GM12875 (cell line): ENCODE data around the gene DKKL1.
"Not testable (repeated sequence)": the region's sequence is repeated elsewhere in the genome, so short reads cannot be mapped to it uniquely, and the experiment has no call there.

Experiments
- H3K4me3 ChIP-seq: one replicate; pipeline ENCODE4 v1.5.1; 2011; ENCODE audit warnings: low read depth, low read length, control low read depth
- CTCF ChIP-seq: IDR thresholded peaks from 2 replicates; pipeline ENCODE4 v1.5.1; 2011; ENCODE audit warnings: low read depth, mild to moderate bottlenecking, control low read depth, inconsistent platforms, low read length, moderate library complexity, borderline replicate concordance; ENCODE audit not compliant: insufficient read depth

The DKKL1 gene

GRCh38 chr19:49327878-49328544, 35.7 kb upstream of the DKKL1 start:
- H3K4me3 ChIP-seq: no peak overlapping the region
- TF ChIP-seq CTCF: peak; percentile 66

DNA sequence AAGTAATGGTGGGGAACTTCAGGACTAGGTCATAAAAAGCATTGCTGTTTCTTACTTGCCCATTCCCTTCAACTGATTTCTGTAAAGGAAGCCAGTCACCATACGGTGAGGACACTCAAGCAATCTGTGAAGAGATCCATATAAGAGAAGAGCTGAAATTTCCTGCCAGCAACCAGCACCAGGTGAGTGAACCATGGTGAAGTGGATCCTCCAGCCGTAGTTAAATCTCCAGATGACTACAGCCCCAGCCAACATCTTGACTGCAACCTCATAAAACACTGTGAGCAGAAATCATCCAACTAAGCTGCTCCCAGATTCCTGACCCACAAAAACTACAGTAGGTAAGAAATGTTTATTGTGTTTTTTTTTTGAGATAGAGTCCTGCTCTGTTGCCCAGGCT, 34.9 kb upstream of the DKKL1 start:
- TF ChIP-seq CTCF: no peak
- no peak overlapping the region for H3K4me3 ChIP-seq

DNA sequence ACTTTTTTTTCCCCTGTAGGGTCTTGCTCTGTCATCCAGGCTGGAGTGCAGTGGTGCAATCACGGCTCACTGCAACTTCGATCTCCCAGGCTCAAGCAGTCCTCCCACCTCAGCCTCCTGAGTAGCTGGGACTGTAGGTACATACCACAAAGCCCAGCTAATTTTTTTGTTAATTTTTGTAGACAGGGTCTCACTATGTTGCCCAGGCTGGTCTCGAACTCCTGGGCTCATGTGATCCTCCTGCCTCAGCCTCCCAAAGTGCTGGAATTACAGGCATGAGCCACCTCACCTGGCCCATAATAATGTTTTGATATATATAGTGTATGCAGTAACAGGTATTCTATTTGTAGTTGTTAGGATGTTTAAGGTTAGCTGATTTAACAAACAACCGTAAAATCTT, 32.5 kb upstream of the DKKL1 start:
- not testable (repeated sequence) for H3K4me3 ChIP-seq

DNA sequence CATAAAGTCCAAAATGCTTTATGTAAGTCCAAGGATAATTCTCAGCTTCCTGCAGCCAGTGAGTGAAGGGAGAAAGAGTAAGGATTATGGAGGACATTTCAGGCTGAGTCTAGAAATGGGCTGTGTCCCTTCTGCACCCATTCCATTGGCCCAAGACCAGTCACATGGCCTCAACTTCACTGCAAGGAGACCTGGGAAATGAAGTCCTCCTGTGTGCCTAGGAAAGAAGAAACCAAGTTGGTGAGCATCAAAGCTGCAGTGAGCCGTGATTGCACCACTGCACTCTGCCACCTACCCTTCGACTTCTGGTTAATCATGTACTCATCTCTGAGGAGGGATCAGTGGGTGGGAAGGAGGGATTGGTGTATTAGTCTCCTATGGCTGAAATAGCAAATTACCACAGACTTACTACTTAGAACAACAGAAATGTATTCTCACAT, 32.0 kb upstream of the DKKL1 start:
- no peak overlapping the region for H3K4me3 ChIP-seq
- no peak for TF ChIP-seq CTCF

DNA sequence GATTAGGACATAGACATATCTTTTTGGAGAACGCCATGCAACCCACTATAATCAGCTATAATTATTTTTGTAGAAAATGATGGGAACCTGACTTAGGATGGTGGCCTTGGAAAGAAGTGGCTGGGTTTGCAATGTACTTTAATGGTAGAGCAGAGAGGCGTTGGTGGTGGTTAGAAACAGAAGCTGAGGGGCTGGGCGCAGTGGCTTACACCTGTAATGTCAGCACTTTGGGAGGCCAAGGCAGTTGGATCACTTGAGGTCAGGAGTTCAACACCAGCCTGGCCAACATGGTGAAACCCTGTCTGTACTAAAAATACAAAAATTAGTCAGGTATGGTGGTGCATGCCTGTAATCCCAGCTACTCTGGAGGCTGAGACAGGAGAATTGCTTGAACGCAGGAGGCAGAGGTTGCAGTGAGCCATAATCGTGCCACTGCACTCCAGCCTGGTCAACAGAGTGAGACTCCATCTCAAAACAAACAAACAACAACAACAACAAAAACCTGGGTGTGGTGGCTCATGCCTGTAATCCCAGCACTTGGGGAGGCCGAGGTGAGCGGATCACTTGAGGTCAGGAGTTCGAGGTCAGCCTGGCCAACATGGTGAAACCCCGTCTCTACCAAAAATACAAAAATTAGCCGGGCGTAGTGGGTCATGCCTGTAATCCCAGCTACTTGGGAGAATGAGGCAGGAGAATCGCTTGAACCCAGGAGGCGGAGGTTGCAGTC, 30.8 kb upstream of the DKKL1 start:
- H3K4me3 ChIP-seq: not testable (repeated sequence)

- TF ChIP-seq CTCF: no peak
- H3K4me3 ChIP-seq: no peak overlapping the region
These were observed 30.3 kb upstream of the DKKL1 start for GRCh38 chr19:49333418-49333805.

DNA sequence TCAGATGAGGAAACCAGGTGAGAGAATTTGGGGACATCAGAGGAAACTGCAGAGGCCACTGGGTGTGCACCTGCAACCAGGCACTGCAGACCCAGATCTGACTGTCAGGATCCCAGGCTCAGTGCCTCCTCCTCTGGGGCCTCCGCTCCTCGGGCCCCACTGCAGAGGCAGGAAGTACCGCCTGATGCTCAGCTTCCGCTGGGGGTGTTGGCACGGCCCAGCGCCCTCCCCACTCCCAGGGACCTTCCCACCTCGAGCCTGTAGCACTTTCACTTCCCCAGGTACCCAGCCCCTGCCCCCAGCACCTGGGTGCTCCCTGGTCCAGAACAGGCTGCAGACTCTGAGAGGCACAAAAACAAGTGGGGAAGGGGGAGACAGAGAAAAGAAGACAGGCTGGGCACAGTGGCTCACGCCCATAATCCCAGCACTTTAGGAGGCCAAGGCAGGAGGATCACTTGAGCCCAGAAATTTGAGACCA, 29.8 kb upstream of the DKKL1 start:
- TF ChIP-seq CTCF: no peak
- peak overlapping the region; percentile 15 for H3K4me3 ChIP-seq

- peak within 1 kb of the TSS; percentile 88 for H3K4me3 ChIP-seq
- TF ChIP-seq CTCF: no peak
These were observed 28.4 kb upstream of the DKKL1 start, which contains the start of gene CD37 for GRCh38 chr19:49335071-49335783. Gene CD37, plus strand, starts transcription at chr19:49335406. Its CDS starts 135 bp downstream, at chr19:49335541.
